ENCODE measurements around the gene DENND1A. TPM values are rescaled to one million over a fixed set of nuclear protein-coding genes. Genes with fewer than 3 reads are reported as not detected.

The DENND1A gene
- total RNA-seq, 1 experiment from 2014 or later, result 19.7 TPM

DNA sequence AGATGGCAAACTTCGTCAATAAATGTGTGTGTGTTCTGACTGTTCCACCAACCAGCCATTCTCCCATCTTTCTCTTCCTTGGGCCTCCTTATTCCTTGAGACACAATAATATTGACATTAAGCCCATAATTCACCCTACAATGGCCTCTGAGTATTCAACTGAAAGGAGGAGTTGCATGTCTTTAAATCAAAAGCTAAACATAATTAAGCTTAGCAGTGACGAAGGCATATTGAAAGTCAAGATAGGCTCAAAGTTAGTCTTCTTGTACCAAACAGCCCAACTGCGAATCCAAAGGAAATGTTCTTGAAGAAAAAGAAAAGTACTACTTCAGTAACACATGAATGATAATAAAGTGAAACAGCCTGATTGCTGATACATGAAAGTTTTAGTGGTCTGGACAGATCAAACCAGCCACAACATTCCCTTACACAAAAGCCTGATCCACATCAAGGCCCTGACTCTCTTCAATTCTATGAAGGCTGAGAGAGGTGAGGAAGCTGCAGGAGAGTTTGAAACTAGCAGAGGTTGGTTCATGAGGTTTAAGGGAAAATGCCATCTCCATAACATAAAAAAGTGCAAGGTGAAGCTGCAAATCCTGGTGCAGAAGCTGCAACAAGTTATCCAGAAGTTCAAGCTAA lies 81.4 kb downstream of the DENND1A start:
- no peaks in the 10 kb centered on the region for H3K4me1 ChIP-seq (ENCODE audit: control insufficient read depth, insufficient read depth, low read length)
- TF ChIP-seq SIN3A (IDR thresholded peaks at IDR 0.05; ENCODE audit: borderline replicate concordance, insufficient read depth, low read depth, low read length), result no peak
- TF ChIP-seq, protein P1, sequence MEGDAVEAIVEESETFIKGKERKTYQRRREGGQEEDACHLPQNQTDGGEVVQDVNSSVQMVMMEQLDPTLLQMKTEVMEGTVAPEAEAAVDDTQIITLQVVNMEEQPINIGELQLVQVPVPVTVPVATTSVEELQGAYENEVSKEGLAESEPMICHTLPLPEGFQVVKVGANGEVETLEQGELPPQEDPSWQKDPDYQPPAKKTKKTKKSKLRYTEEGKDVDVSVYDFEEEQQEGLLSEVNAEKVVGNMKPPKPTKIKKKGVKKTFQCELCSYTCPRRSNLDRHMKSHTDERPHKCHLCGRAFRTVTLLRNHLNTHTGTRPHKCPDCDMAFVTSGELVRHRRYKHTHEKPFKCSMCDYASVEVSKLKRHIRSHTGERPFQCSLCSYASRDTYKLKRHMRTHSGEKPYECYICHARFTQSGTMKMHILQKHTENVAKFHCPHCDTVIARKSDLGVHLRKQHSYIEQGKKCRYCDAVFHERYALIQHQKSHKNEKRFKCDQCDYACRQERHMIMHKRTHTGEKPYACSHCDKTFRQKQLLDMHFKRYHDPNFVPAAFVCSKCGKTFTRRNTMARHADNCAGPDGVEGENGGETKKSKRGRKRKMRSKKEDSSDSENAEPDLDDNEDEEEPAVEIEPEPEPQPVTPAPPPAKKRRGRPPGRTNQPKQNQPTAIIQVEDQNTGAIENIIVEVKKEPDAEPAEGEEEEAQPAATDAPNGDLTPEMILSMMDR (IDR thresholded peaks at IDR 0.05), result no peak
- TF ChIP-seq, protein P2, sequence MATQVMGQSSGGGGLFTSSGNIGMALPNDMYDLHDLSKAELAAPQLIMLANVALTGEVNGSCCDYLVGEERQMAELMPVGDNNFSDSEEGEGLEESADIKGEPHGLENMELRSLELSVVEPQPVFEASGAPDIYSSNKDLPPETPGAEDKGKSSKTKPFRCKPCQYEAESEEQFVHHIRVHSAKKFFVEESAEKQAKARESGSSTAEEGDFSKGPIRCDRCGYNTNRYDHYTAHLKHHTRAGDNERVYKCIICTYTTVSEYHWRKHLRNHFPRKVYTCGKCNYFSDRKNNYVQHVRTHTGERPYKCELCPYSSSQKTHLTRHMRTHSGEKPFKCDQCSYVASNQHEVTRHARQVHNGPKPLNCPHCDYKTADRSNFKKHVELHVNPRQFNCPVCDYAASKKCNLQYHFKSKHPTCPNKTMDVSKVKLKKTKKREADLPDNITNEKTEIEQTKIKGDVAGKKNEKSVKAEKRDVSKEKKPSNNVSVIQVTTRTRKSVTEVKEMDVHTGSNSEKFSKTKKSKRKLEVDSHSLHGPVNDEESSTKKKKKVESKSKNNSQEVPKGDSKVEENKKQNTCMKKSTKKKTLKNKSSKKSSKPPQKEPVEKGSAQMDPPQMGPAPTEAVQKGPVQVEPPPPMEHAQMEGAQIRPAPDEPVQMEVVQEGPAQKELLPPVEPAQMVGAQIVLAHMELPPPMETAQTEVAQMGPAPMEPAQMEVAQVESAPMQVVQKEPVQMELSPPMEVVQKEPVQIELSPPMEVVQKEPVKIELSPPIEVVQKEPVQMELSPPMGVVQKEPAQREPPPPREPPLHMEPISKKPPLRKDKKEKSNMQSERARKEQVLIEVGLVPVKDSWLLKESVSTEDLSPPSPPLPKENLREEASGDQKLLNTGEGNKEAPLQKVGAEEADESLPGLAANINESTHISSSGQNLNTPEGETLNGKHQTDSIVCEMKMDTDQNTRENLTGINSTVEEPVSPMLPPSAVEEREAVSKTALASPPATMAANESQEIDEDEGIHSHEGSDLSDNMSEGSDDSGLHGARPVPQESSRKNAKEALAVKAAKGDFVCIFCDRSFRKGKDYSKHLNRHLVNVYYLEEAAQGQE (IDR thresholded peaks at IDR 0.05; ENCODE audit: insufficient read depth in 1 of 2, low read depth in 2 of 2, low read length in 1 of 2), result no peak
- TF ChIP-seq TCF7L2 (IDR thresholded peaks at IDR 0.05; ENCODE audit: low read depth, low read length), result no peak
- TF ChIP-seq POLR2AphosphoS5 (IDR thresholded peaks at IDR 0.05; ENCODE audit: low read depth, low read length), result no peak
- H3K27me3 ChIP-seq (ENCODE audit: control insufficient read depth, insufficient read depth, low read length), result no peaks in the 10 kb centered on the region
- H3K27ac ChIP-seq (ENCODE audit: low read length), result no peak overlapping the region
- no peaks in the 10 kb centered on the region for H3K36me3 ChIP-seq (ENCODE audit: control insufficient read depth, insufficient read depth, low read length)
- in situ Hi-C loops (cut with HindIII; ENCODE audit: low pct_unique_long_range_greater_than_20kb, low sequenced_read_pairs) (no loop called here), intact Hi-C loops (cut with micrococcal nuclease; ENCODE audit: unreplicated experiment) (no loop called here)
- H3K4me3 ChIP-seq (ENCODE audit: low read depth in 2 of 2, low read length in 2 of 2), result no peak overlapping the region
- ChIA-PET CTCF (no interaction called here), POLR2A (interaction anchor here (0.6 kb wide), 1 partner anchor 70 kb away, joined by 4 read pairs; no protein-coding TSS in a partner anchor)
- BruUV-seq (replicated peaks), result no TSS peak
- no peak for DNase-seq (ENCODE audit: low read depth, low spot score)
- ATAC-seq, result no peak
- H3K9me3 ChIP-seq (ENCODE audit: control insufficient read depth, insufficient read depth, low read depth, low read length), result peaks cover 12% of the 10 kb centered on the region

DNA sequence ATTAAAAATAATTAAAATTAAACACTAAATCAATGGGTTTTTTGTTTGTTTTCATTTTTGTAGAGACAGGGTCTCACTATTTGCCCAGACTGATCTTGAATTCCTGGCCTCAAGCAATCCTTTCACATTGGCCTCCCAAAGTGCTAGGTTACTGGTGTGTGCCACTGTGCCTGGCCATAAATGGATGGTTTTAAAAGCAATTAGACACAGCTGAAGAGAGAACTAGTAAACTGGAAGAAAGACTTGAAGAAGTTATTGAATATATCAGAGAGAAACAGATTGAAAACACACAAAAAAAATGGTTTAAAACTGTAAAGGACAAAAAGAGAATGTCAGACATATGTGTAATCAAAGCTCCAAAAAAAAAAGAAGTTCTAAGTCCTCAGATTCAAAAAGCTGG lies 83.0 kb downstream of the DENND1A start:
- no peak overlapping the region for H3K4me3 ChIP-seq (ENCODE audit: low read depth in 2 of 2, low read length in 2 of 2)
- BruUV-seq (replicated peaks), result no TSS peak
- no peaks in the 10 kb centered on the region for H3K4me1 ChIP-seq (ENCODE audit: control insufficient read depth, insufficient read depth, low read length)
- peaks cover 12% of the 10 kb centered on the region for H3K9me3 ChIP-seq (ENCODE audit: control insufficient read depth, insufficient read depth, low read depth, low read length)
- H3K27ac ChIP-seq (ENCODE audit: low read length), result no peak overlapping the region
- ChIA-PET CTCF (no interaction called here), POLR2A (no interaction called here)
- TF ChIP-seq TCF7L2 (IDR thresholded peaks at IDR 0.05; ENCODE audit: low read depth, low read length), result no peak
- TF ChIP-seq, protein P1 (IDR thresholded peaks at IDR 0.05), result no peak
- TF ChIP-seq POLR2AphosphoS5 (IDR thresholded peaks at IDR 0.05; ENCODE audit: low read depth, low read length), result no peak
- TF ChIP-seq, protein P2 (IDR thresholded peaks at IDR 0.05; ENCODE audit: insufficient read depth in 1 of 2, low read depth in 2 of 2, low read length in 1 of 2), result no peak
- TF ChIP-seq SIN3A (IDR thresholded peaks at IDR 0.05; ENCODE audit: borderline replicate concordance, insufficient read depth, low read depth, low read length), result no peak
- no peaks in the 10 kb centered on the region for H3K36me3 ChIP-seq (ENCODE audit: control insufficient read depth, insufficient read depth, low read length)
- H3K27me3 ChIP-seq (ENCODE audit: control insufficient read depth, insufficient read depth, low read length), result no peaks in the 10 kb centered on the region
- intact Hi-C loops (cut with micrococcal nuclease; ENCODE audit: unreplicated experiment) (no loop called here), in situ Hi-C loops (cut with HindIII; ENCODE audit: low pct_unique_long_range_greater_than_20kb, low sequenced_read_pairs) (no loop called here)
- no peak for DNase-seq (ENCODE audit: low read depth, low spot score)
- ATAC-seq, result no peak
